GM19395 (cell line): ENCODE measurements around the gene CAMK1D.

Source experiments
- ATAC-seq: cut with Tn5 transposase; IDR thresholded peaks from one replicate; pipeline ENCODE4 v1.9.1; 2021; ENCODE audit warnings: mild to moderate bottlenecking, moderate library complexity; ENCODE audit not compliant: unreplicated experiment

CAMK1D gene

DNA sequence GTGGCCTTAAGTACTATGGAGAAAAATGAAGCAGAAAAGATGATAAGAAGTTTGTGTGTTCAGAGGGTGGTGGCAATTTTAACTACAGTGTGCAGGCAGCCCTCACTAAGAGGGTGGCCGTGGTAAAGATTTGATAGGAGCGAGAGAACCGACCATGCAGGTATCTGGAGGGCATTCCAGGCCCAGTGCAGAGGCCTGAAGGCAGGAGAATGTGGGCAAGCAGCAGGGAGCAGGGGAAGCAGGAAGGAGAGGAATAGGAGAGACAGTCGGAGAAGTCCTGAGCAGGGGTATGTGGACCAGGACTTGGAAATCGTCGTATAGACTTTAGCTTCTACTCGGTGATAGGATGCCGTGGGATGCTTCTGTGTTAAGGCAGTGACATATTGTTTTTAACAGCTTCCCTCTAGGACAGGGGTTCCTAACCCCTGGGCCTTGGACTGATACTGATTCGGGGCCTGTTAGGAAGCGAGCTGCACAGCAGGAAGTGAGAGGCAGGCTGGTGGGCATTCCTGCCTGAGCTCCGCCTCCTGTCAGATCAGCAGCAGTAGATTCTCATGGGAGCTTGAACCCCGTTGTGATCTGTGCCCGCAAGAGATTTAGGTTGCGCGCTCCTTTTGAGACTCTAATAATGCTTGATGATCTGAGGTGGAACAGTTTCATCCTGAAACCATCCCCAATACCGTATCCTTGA is 425.0 kb downstream of the CAMK1D start:
- no peak for ATAC-seq

GRCh38 chr10:12777840-12778585 is 428.7 kb downstream of the CAMK1D start:
- no peak for ATAC-seq

DNA sequence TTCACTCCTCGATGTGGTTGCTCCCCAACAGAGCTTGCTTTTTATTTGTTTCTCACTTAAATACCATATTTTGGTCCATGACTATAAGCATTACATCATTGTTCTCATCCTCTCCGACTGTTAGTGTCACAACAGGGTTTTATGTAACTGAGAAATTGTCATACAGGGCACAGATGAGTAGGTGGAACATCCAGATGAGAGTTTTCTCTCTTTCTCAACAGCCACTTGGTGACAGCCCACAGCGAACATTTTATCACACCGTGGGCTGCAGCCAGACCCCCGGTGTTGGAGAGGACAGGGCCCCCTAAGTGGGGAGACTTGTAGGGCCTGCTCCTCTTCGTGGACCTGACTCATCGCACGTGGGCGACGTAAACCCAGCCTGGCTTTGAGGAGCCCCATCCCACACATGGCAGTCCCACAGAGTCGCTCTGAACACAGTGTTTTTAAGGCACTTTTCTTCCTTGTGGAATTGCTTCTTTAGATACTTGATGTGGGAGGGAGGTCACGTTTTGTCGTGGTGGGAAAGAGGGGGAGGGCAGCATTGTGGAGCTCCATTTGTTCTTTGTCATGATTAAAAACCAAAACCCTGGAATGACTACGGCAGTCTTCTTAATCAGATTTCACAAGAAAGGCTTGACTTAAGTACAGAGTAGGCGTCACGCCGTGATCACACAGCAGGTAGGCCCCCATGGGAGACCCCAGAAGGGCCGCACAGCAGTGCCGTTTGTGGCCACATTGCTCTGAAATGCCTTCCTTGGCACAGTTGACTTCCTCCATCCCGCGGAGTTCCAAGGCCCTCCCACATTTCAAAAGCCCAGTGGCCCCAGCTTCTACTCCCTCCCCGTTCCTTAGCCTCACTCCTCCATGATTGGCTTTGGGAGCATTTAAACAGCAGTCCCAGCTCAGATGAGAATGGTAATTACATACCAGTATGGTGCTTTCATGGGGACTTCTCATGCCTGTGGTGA is 431.6 kb downstream of the CAMK1D start:
- no peak for ATAC-seq

DNA sequence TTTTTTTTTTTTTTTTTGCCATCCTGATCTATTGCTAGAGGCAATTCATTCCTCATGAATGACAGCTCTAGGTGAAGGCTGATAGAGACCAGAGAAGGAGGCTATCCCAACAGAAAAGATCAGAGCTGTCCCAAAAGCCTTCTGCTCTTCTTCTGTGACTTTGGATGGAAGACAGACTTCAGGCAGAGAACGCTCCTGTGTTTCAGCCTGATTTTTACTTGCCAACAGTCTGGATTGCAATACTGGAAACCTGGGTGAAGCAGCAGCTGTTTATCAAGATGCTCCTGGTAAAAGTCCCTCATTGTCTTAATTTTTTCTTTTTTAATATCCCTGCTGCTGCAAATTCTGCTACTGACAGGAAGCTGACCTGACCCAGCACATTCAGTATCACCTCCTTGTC is 432.6 kb downstream of the CAMK1D start:
- ATAC-seq = no peak

- ATAC-seq = no peak
Measured at GRCh38 chr10:12782537-12782936, 433.2 kb downstream of the CAMK1D start.

DNA sequence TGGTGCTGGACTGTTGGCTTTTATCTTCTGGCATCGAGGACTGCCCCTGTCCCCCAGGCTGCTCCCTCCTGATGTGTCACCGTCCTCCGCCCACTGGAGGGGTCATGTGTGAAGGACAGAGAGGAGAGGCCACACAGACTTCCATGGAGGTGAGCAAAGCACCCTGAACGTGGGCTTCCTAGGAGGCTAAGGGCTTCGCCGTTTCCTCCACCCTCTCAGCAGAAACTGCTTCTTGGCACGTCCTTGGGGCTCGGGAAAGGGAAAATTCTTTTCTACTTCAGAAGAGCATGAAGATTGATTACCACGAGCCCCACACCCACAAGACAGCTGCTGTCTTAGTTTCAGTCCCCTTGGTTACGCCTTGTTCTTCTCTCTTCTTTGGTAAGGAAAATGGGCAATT is 433.9 kb downstream of the CAMK1D start:
- ATAC-seq = no peak

- no peak for ATAC-seq
Measured at GRCh38 chr10:12784646-12785045, 435.3 kb downstream of the CAMK1D start.

DNA sequence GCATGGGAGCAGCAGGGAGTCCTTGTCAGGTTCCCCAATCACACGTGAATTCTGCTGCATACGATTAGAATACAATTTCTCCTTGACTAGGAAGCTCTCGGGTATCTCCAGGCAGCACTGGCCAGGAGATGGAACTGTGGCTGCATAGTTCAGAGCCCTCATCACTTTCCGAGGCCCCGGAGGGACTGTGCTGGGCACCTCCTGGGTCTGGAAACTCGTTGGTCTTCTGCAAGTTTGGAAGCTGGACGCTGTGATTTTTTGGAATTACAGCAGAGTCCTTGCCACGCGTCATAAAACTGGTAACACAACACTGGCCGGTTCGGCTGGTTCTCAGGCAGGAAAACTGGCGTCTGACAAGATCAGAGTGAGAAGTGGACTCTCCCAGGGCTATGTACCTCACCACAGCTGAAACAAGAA is 436.1 kb downstream of the CAMK1D start:
- ATAC-seq = no peak

DNA sequence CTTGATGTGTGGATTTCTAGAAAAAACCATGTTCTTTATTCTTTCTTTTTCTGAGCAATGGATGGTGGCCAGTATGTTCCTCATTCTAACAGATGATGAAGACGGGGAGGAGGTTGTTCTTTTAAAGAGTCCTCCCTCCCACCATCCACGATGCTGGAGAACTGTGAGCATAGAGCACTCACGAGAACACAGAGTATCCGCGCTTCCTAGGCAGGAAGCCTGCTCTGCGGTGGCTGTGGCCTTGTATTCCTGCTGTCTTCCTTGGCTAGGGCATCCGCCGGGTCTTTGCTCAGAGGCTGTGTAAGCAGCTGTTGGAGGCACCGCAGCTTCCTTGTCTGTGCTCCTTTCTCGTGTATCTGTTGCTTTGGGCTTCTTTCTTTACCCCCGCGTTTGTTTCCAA is 437.9 kb downstream of the CAMK1D start:
- ATAC-seq = no peak

GRCh38 chr10:12788277-12788676 is 438.9 kb downstream of the CAMK1D start:
- ATAC-seq = no peak

DNA sequence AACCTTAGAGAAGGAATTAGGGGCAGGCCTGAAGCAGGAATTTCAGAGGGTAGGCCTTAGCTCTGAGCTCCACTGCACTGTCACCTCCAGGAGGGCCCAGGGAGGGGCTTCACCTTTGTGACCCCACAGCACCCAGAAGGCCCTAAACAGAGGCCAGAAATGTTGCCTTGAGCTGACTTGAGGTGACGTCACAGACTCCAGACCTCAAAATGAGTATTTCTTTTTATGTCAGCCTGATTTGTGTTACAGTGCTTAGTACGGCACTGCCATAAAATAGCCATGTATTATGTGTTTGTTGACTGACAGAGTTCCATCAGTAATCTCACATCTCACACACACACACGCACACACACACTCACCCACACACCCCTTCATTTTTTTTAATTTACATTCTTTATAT is 440.9 kb downstream of the CAMK1D start:
- ATAC-seq = no peak

DNA sequence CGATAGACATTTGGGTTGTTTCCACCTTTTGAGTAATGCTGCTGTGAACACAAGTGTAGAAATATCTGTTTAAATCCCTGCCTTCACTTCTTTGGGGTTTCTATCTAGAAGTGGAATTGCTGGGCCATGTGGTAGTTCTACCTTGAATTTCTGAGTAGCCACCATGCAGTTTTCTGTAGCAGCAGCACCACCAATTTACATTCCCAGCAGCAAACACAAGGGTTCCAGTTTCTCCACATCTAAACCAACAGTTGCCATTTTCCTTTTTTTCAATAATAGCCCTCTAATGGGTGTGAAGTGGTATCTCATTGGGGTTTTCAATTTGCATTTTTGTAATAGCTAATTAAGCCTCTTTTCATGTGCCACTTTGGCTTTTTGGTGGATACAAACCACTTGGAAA is 442.4 kb downstream of the CAMK1D start:
- ATAC-seq = no peak

DNA sequence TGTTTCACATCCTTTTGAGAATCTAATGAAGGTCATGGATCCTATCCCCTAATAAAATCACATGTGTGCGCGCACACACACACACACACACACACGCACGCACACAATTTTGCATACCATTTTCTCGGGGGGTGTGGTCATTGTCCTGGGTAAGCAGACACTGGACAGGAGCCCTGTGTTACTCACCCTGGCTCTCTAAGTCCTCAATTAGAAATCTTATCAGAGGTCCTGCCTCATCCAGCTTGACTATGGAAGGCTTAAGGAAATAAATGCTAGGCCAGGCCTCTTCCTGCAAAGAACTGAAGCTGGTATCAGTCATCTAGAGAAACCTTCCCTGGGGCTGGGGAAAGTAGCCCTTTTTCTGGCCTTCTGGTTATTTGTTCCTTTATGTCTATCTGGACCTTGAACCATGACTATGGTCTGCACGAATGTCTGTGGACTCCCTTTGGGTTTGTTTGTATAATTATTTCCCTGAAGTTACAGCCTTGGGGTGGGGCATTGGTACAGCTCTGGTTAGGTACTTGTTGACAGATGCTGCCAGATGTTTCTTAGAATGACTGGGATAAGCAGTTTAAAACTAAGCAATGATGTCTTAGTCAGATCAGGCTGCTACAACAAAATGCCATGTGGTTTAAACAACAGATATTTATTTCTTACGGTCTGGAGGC is 443.7 kb downstream of the CAMK1D start:
- ATAC-seq = no peak

DNA sequence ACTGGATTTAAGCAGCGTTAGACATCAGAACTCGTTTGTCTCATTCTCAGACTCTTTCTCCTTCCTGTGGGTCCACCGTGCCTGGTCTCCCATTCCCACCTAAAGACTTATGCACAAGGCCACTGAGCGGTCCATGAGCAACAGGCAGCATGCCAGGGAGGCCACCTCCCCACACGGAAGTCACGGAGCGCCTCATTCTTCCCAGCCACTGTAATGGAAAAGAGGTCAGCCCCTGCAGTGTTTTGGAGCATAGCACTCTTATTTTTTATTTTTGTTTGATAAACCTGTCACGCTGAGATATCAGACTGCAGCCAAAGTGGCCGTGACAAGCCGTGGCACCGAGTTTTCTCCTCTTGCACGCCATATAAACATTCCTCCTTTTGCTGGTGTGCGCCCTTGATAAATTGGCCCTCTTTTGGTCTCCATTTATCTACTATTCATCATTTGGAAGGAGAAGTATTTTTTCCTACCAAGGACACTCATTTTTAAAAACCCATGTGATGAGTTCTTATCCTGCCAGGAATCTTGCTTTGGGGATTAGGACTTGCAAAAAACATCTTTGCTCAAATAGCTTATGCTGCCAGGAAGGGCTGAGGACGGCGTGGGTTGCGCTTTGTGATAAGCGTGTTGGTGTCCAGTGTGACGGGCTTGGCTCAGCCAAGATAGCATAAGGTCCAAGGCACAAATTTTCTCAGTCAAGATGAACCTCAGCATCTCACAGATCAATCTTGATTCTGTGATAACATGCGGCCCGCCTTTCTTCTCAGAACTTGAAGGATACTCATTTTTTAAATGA is 446.2 kb downstream of the CAMK1D start:
- ATAC-seq = no peak

GRCh38 chr10:12796401-12797160 is 447.2 kb downstream of the CAMK1D start:
- ATAC-seq = no peak

DNA sequence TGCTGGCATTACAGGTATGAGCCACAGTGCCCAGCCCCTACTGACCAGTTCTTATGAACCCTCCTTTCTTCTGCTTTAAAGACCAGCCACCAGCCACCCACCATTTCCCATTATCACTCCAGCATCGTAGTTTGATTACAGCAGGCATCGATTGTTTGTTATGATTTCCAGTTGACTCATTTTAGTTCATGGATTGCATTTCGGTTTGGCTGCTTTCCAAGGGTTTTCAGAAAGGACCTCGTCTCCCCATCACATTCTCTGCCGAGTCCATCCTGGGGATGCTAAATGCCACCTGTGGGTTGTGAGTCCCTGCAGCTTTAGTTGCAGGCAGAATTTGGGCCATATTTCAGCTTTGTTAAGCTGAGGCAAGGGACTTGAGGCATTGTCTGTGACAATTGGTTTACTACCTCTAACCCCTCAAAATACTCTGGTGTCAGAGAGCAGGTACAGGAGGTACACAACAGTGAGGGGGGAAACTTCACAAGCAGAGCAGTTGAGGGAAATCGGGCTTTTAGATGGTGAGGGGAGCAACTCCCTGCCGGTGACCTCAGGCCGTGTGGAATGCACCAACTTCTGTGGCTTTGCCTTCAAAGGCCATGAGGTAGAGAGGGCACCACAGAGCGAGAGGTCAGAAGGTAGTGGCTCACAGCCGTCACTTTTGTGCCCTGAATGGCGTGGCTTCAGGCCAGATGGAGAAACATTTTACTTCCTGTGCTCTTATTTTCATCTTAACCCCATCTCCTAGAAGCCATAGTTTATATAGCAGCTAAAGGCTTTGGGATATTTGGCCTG is 448.3 kb downstream of the CAMK1D start:
- ATAC-seq = no peak

- no peak for ATAC-seq
Measured at GRCh38 chr10:12799144-12799543, 449.8 kb downstream of the CAMK1D start.

DNA sequence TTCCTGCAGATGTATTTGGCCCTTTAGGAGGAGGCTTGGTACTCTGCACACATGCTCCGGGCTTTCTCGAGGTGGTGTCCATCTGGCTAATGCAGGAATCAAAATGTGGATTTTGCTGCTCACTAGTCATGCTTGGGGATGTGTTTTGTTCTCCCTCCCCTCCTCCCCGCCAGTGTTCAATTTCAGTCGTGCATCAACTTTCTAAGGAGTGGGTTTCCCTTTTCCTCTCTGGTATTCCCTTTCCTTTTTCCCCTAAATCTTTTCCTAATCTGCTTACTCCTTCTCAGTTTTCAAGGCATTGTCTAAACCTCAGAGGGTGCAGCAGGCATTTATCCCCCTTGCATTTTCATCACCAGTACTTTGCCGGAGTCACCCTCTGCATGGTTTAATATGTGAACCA is 450.4 kb downstream of the CAMK1D start:
- ATAC-seq = no peak

DNA sequence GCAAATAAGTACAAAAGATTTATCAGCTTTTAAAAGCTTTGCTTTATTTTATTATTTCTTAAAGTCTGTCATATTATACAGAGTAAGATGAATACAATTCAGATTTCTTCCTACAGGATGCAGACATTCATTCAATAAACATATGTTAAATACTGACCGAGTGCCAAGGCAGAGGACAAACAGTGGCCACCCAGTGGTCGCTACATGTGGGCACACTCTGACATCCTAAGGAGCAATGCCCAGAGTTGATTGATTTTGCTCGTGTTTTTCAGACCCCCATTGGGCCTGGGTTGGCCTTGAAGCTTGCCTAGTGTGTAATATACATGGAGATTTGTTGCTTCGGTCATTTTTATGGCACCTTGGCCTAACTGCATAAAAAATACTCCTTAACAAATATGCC is 451.0 kb downstream of the CAMK1D start:
- no peak for ATAC-seq
